ENCODE data around the gene RFX2. TPM values are rescaled to one million over a fixed set of nuclear protein-coding genes. Genes with fewer than 3 reads are reported as not detected.
A peak's percentile ranks its signal among the peaks of the same experiment; 100 is the strongest.

The RFX2 gene
- total RNA-seq, 6 experiments from 2014 or later, result 6.3 to 9.5 (median 6.9) TPM

DNA sequence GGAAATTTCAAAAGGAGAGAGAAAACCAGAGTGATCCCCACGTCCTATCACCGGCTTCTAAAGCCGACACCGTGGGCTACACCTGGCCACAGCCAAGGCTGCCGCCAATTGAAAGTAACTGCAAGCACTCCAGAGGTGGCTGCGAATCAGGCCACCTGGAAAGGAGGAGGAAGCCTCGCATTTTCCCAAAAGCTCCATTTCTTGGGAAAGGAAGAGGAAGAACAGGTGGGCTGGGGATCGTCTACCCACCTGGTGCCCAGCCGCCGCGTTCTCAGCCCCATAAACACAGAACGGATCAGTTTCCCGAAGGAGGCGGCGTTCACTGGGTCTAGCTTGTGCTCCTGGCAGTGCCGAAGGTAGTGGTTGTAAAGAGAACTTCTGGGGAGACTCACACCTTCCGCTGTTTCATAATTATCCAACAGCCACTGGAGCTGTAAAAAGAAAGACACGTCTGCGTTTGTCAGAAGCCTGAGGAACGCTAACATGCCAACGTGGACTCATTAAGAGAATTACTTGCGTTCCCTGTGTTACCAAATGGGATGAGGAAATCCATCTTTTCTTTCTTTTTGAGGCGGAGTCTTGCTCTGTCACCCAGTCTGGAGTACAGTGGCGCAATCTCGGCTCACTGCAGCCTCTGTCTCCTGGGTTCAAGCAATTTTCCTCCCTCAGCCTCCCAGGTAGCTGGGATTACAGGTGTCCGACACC lies 94.3 kb downstream of the RFX2 start:
- peaks cover 14% of the 10 kb centered on the region for H3K4me1 Mint-ChIP-seq (ENCODE audit: low read depth)
- no peak overlapping the region for H3K27ac Mint-ChIP-seq
- no peak overlapping the region for H3K4me3 Mint-ChIP-seq
- no peak for TF ChIP-seq CTCF (IDR thresholded peaks at IDR 0.05)
- H3K36me3 Mint-ChIP-seq (ENCODE audit: low read depth), result no peaks in the 10 kb centered on the region
- H3K9me3 Mint-ChIP-seq, result no peaks in the 10 kb centered on the region
- H3K27me3 Mint-ChIP-seq (ENCODE audit: insufficient read depth), result peaks cover 3% of the 10 kb centered on the region
- no peak for DNase-seq

DNA sequence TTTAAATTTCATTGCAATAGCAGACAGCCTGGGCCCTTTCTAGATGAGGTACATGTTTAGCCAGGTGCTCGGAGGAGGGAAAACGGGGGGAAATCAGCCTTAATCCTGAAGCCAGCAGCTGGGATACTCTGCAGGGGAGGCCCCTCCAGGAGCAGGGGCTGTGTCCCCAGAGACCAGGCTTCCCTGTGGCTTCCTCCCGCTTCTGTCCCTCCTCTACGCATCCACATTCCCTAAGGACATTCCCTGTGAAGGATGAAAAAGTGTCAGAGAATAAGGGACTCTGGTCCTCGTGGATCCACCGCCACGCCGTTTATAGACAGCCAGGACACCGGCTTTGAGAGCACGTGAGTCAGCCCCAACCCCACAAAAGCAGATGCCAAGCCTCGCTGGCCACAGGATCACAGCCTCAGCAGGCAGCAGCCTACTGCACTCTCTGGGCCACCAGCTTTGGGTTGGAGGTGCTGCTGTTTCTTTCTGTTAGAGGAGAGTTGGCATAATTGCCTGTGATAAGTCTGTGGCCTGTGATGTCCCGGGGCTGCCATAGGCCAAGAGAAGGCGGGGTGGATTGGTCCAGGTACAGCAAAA lies 95.7 kb downstream of the RFX2 start:
- no peaks in the 10 kb centered on the region for H3K9me3 Mint-ChIP-seq
- TF ChIP-seq CTCF (IDR thresholded peaks at IDR 0.05), result no peak
- H3K4me3 Mint-ChIP-seq, result no peak overlapping the region
- H3K4me1 Mint-ChIP-seq (ENCODE audit: low read depth), result peaks cover 14% of the 10 kb centered on the region
- H3K27ac Mint-ChIP-seq, result no peak overlapping the region
- H3K36me3 Mint-ChIP-seq (ENCODE audit: low read depth), result no peaks in the 10 kb centered on the region
- peaks cover 3% of the 10 kb centered on the region for H3K27me3 Mint-ChIP-seq (ENCODE audit: insufficient read depth)
- no peak for DNase-seq

- Mint-ChIP-seq H3K27me3 (ENCODE audit: insufficient read depth) (peaks cover 1% of the 10 kb centered on the region; the same call in 1 of the 2 replicates), H3K9me3 (no peaks in the 10 kb centered on the region), H3K27ac (no peak overlapping the region), H3K36me3 (ENCODE audit: low read depth) (peaks cover 2% of the 10 kb centered on the region; the same call in 1 of the 2 replicates), H3K4me1 (ENCODE audit: low read depth) (peaks cover 14% of the 10 kb centered on the region), H3K4me3 (no peak overlapping the region)
- no peak for DNase-seq
- no peak for TF ChIP-seq CTCF (IDR thresholded peaks at IDR 0.05)
These were observed 97.7 kb downstream of the RFX2 start for GRCh38 chr19:6012426-6013170.

- peaks cover 2% of the 10 kb centered on the region; the same call in 1 of the 2 replicates for H3K27me3 Mint-ChIP-seq (ENCODE audit: insufficient read depth)
- H3K36me3 Mint-ChIP-seq (ENCODE audit: low read depth), result peaks cover 5% of the 10 kb centered on the region; the same call in 1 of the 2 replicates
- H3K4me1 Mint-ChIP-seq (ENCODE audit: low read depth), result peaks cover 14% of the 10 kb centered on the region
- H3K9me3 Mint-ChIP-seq, result no peaks in the 10 kb centered on the region
- peak overlapping the region; percentile 20; the same call in 1 of the 2 replicates for H3K27ac Mint-ChIP-seq
- no peak for TF ChIP-seq CTCF (IDR thresholded peaks at IDR 0.05)
- peak; percentile 17 for DNase-seq
- no peak overlapping the region for H3K4me3 Mint-ChIP-seq
These were observed 98.5 kb downstream of the RFX2 start for GRCh38 chr19:6011794-6012193.

DNA sequence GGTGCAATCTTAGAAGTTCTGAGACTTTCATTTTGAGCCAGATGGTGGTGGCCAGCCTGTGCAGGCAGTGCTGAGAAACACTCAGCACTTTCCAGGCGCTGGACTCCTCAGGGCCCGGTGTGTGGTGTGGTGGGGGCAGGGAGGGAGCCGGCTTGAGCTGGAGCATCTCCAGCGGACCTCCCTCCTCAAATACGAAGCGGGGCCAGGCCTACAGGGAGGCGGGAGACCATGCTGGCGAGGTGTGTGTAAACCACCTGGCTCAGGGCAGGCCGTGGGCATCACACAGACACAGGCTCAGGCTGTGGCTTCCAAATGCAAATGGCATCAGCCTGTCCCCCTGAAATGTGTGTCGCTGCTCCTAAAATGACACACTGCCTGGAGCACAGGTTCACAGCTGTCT lies 99.1 kb downstream of the RFX2 start:
- no peak for DNase-seq
- no peak for TF ChIP-seq CTCF (IDR thresholded peaks at IDR 0.05)
- no peak overlapping the region for H3K4me3 Mint-ChIP-seq
- H3K9me3 Mint-ChIP-seq, result no peaks in the 10 kb centered on the region
- H3K27ac Mint-ChIP-seq, result no peak overlapping the region
- peaks cover 3% of the 10 kb centered on the region; the same call in 1 of the 2 replicates for H3K27me3 Mint-ChIP-seq (ENCODE audit: insufficient read depth)
- H3K36me3 Mint-ChIP-seq (ENCODE audit: low read depth), result peaks cover 5% of the 10 kb centered on the region; the same call in 1 of the 2 replicates
- H3K4me1 Mint-ChIP-seq (ENCODE audit: low read depth), result peaks cover 14% of the 10 kb centered on the region

All from HFFc6 (cell line).